Esophagus muscularis mucosa (tissue), 4 donors: ENCODE results near the gene PCDHGA4. TPM values are rescaled to one million over a fixed set of nuclear protein-coding genes. Genes with fewer than 3 reads are reported as not detected.
"Not testable (repeated sequence)": the region's sequence is repeated elsewhere in the genome, so short reads cannot be mapped to it uniquely, and the experiment has no call there.

Experiments
- DNase-seq: peaks from one replicate; pipeline ENCODE4 v3.0.0-alpha.2; 2017; ENCODE audit errors: extremely low spot score
- H3K27ac ChIP-seq, 4 donors: fragments of 200-600 bp; sonication (generic); replicated peaks in 1 of 4; 1 replicate in 3 of 4; 2 replicates in 1 of 4; pipeline ENCODE4 v1.5.1; 2016 to 2019; ENCODE audit warnings: mild to moderate bottlenecking in 1 of 4
- H3K27me3 ChIP-seq, 4 donors: fragments of 200-600 bp; sonication (generic); one replicate each; pipeline versions ENCODE4 v1.5.1 to v1.6.0; 2016 to 2019
- H3K36me3 ChIP-seq, 4 donors: fragments of 200-600 bp; sonication (generic); one replicate each; pipeline ENCODE4 v1.5.1; 2016 to 2019
- H3K4me1 ChIP-seq, 4 donors: fragments of 200-600 bp; sonication (generic); one replicate each; pipeline ENCODE4 v1.5.1; 2016 to 2019
- H3K4me3 ChIP-seq, 4 donors: fragments of 200-600 bp; sonication (generic); 1 replicate in 2 of 4; 2 replicates in 2 of 4; pipeline ENCODE4 v1.5.1; 2016 to 2019; ENCODE audit warnings: mild to moderate bottlenecking in 4 of 4, moderate library complexity in 1 of 4
- H3K9me3 ChIP-seq, 4 donors: fragments of 200-600 bp; sonication (generic); 1 replicate in 3 of 4; 2 replicates in 1 of 4; pipeline ENCODE4 v1.5.1; 2016 to 2019
- EP300 ChIP-seq: sonication (generic); formaldehyde crosslinking; IDR thresholded peaks from one replicate; pipeline ENCODE4 v1.6.1; 2017; ENCODE audit warnings: antibody characterized with exemption
- POLR2A ChIP-seq: fragments of 450-650 bp; IDR thresholded peaks from one replicate; pipeline ENCODE4 v1.6.1; 2017; ENCODE audit warnings: antibody characterized with exemption, moderate library complexity, mild to moderate bottlenecking, low read depth
- POLR2AphosphoS5 ChIP-seq, 2 donors: sonication (generic); formaldehyde crosslinking; IDR thresholded peaks; one replicate each; pipeline ENCODE4 v1.6.1; 2017; ENCODE audit warnings: antibody characterized with exemption in 2 of 2
- WGBS: methylation state at CpG from one replicate; pipeline ENCODE4 v1.1.5; 2018; 5-methylcytosine and 5-hydroxymethylcytosine counted together
- intact Hi-C: fragments of 100-400 bp; cut with DNase I; formaldehyde crosslinking; loops from one replicate; pipeline ENCODE4 v1.15.1; 2023
- total RNA-seq, 4 donors: library from RNA; depleted of rRNA; stranded (reverse); fragments of >200 nt; gene quantifications; one replicate each; pipeline versions ENCODE4 v1.1.0 to v1.2.1, GENCODE V29; 2016
- TF ChIP-seq, protein P1 (sequence below), 3 experiments: fragments of 200-600 bp in 2 of 3; fragments of 450-650 bp in 1 of 3; sonication (generic) in 2 of 3; IDR thresholded peaks; one replicate each; pipeline ENCODE4 v1.5.1; 2017 to 2019; ENCODE audit warnings: antibody characterized with exemption in 3 of 3, mild to moderate bottlenecking in 2 of 3, moderate library complexity in 1 of 3

PCDHGA4 gene
- total RNA-seq, 4 donors from 2014 or later: 3.6 to 7.9 (median 4.6) TPM

GRCh38 chr5:141373673-141374317 is 19.0 kb downstream of the PCDHGA4 start, which contains the start of gene PCDHGA6:
Gene PCDHGA6 (plus strand): TSS chr5:141373891. CDS start chr5:141374084, 193 bp downstream.
- intact Hi-C loops: no loop called here
- H3K27me3 ChIP-seq: no peaks in the 10 kb centered on the region
- peaks cover 18 to 100% (median 99%) of the 10 kb centered on the region in 4 donors for H3K9me3 ChIP-seq
- peaks cover 0 to 7% (median 0%) of the 10 kb centered on the region in 4 donors for H3K4me1 ChIP-seq
- DNase-seq: no peak
- TF ChIP-seq, protein P1, sequence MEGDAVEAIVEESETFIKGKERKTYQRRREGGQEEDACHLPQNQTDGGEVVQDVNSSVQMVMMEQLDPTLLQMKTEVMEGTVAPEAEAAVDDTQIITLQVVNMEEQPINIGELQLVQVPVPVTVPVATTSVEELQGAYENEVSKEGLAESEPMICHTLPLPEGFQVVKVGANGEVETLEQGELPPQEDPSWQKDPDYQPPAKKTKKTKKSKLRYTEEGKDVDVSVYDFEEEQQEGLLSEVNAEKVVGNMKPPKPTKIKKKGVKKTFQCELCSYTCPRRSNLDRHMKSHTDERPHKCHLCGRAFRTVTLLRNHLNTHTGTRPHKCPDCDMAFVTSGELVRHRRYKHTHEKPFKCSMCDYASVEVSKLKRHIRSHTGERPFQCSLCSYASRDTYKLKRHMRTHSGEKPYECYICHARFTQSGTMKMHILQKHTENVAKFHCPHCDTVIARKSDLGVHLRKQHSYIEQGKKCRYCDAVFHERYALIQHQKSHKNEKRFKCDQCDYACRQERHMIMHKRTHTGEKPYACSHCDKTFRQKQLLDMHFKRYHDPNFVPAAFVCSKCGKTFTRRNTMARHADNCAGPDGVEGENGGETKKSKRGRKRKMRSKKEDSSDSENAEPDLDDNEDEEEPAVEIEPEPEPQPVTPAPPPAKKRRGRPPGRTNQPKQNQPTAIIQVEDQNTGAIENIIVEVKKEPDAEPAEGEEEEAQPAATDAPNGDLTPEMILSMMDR (IDR thresholded peaks at IDR 0.05): peak; percentile 17 to 27 (median 24)
- no peak for TF ChIP-seq EP300
- no peak within 1 kb of the TSS for H3K27ac ChIP-seq
- H3K36me3 ChIP-seq: no peaks in the 10 kb centered on the region
- WGBS: 12% methylated on average over 27 of the region's 27 CpGs
- peak within 1 kb of the TSS; percentile 22 to 44 (median 30) for H3K4me3 ChIP-seq

DNA sequence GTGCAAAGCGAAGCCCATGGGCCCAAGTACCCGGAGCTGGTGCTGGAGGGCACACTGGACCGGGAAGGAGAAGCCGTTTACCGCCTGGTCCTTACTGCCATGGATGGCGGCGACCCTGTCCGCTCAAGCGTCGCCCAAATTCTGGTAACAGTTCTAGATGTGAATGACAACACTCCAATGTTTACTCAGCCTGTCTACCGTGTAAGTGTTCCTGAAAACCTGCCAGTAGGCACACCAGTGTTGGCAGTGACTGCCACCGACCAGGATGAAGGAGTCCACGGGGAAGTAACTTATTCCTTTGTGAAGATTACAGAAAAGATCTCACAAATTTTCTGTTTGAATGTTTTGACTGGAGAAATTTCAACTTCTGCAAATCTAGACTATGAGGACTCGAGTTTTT is 19.8 kb downstream of the PCDHGA4 start:
- H3K4me1 ChIP-seq: peaks cover 0 to 7% (median 0%) of the 10 kb centered on the region in 4 donors
- no peaks in the 10 kb centered on the region for H3K36me3 ChIP-seq
- TF ChIP-seq POLR2A: no peak
- no peak for TF ChIP-seq POLR2AphosphoS5 (IDR thresholded peaks at IDR 0.05)
- no peak for TF ChIP-seq EP300
- H3K27ac ChIP-seq: no peak overlapping the region
- no peak for DNase-seq
- 72% methylated on average over 6 of the region's 14 CpGs for WGBS
- H3K4me3 ChIP-seq: peak overlapping the region in 3 of 4 donors; percentile 22 to 44 (median 32)
- no peaks in the 10 kb centered on the region for H3K27me3 ChIP-seq
- intact Hi-C loops: no loop called here
- peaks cover 18 to 99% (median 98%) of the 10 kb centered on the region in 4 donors for H3K9me3 ChIP-seq

GRCh38 chr5:141375444-141376155 is 20.8 kb downstream of the PCDHGA4 start:
- H3K27ac ChIP-seq, H3K4me3 ChIP-seq, DNase-seq, H3K27me3 ChIP-seq, H3K36me3 ChIP-seq, intact Hi-C loops, H3K4me1 ChIP-seq: not testable (repeated sequence)
- peaks cover 14 to 99% (median 96%) of the 10 kb centered on the region in 4 donors for H3K9me3 ChIP-seq
- WGBS: 40% methylated on average over 12 of the region's 48 CpGs

DNA sequence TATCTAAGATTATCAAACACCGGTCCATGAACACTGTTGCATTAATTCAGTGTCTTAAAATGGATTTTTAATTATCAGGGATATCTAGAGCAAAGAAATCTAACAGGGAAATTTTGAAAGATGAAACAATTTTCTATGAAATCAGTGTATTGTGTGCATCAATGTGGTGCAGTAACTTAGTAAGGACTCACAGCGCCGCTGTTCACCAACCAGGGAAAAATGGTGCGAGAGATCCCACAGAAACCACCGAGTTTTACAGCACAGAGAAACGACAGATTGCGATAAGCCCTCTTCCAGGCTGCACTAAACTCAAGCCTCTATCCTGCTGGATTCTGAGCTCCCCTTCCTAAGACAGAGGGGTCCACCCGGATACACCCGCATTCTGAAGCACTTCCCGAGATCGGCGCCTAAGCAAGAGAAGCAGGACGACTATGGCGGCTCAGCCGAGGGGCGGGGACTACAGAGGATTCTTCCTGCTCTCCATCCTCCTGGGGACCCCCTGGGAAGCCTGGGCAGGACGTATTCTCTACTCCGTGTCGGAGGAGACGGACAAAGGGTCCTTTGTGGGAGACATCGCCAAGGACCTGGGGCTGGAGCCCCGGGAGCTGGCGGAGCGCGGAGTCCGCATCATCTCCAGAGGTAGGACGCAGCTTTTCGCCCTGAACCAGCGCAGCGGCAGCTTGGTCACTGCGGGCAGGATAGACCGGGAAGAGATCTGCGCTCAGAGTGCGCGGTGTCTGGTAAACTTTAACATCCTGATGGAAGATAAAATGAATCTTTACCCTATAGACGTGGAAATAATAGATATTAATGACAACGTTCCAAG is 27.9 kb downstream of the PCDHGA4 start, which contains the start of gene PCDHGA7:
TSS of gene PCDHGA7 (plus strand) at position 274 of the 826 bp plus-strand sequence. CDS start at position 432, 158 bp downstream.
- Histone ChIP-seq H3K4me1 (no peaks in the 10 kb centered on the region), H3K36me3 (peaks cover 0 to 11% (median 6%) of the 10 kb centered on the region in 4 donors), H3K27me3 (peaks cover 0 to 4% (median 0%) of the 10 kb centered on the region in 4 donors), H3K9me3 (peaks cover 5 to 99% (median 97%) of the 10 kb centered on the region in 4 donors), H3K27ac (no peak within 1 kb of the TSS), H3K4me3 (peak within 1 kb of the TSS; percentile 12 to 45 (median 18))
- 13% methylated on average over 30 of the region's 37 CpGs for WGBS
- TF ChIP-seq POLR2A: no peak
- TF ChIP-seq, protein P1 (IDR thresholded peaks at IDR 0.05): peak in 1 of 3 experiments; percentile 3
- intact Hi-C loops: no loop called here
- DNase-seq: no peak

- Histone ChIP-seq H3K4me1 (no peaks in the 10 kb centered on the region), H3K27ac (no peak overlapping the region), H3K27me3 (peaks cover 0 to 4% (median 0%) of the 10 kb centered on the region in 4 donors), H3K4me3 (peak overlapping the region in 3 of 4 donors; percentile 14 to 45 (median 22)), H3K36me3 (peaks cover 0 to 11% (median 6%) of the 10 kb centered on the region in 4 donors), H3K9me3 (peaks cover 5 to 95% (median 94%) of the 10 kb centered on the region in 4 donors)
- intact Hi-C loops: no loop called here
- DNase-seq: no peak
- TF ChIP-seq POLR2A: no peak
- TF ChIP-seq, protein P1 (IDR thresholded peaks at IDR 0.05): no peak
- no peak for TF ChIP-seq POLR2AphosphoS5 (IDR thresholded peaks at IDR 0.05)
- TF ChIP-seq EP300: no peak
- 30% methylated on average over 21 of the region's 21 CpGs for WGBS
Measured at GRCh38 chr5:141383345-141383744, 28.5 kb downstream of the PCDHGA4 start.
